ENCODE measurements around the gene POLR3C.
A peak's percentile ranks its signal among the peaks of the same experiment; 100 is the strongest.

GRCh38 chr1:145859491-145860023 lies 35.6 kb downstream of the POLR3C start:
- TF ChIP-seq, protein P1, sequence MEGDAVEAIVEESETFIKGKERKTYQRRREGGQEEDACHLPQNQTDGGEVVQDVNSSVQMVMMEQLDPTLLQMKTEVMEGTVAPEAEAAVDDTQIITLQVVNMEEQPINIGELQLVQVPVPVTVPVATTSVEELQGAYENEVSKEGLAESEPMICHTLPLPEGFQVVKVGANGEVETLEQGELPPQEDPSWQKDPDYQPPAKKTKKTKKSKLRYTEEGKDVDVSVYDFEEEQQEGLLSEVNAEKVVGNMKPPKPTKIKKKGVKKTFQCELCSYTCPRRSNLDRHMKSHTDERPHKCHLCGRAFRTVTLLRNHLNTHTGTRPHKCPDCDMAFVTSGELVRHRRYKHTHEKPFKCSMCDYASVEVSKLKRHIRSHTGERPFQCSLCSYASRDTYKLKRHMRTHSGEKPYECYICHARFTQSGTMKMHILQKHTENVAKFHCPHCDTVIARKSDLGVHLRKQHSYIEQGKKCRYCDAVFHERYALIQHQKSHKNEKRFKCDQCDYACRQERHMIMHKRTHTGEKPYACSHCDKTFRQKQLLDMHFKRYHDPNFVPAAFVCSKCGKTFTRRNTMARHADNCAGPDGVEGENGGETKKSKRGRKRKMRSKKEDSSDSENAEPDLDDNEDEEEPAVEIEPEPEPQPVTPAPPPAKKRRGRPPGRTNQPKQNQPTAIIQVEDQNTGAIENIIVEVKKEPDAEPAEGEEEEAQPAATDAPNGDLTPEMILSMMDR (conservative IDR thresholded peaks at IDR 0.05 in 1 of 2, IDR thresholded peaks at IDR 0.05 in 1 of 2; ENCODE audit: extremely low read depth in 1 of 2, insufficient read depth in 1 of 2, low read depth in 1 of 2, low read length in 2 of 2), result peak in 1 of 2 donors; percentile 1
- TF ChIP-seq EZH2 (IDR thresholded peaks at IDR 0.05; ENCODE audit: borderline replicate concordance, low read length), result no peak

Measured in mammary epithelial cell (primary cell).